Measurements from ENCODE around the gene MMP13.

DNA sequence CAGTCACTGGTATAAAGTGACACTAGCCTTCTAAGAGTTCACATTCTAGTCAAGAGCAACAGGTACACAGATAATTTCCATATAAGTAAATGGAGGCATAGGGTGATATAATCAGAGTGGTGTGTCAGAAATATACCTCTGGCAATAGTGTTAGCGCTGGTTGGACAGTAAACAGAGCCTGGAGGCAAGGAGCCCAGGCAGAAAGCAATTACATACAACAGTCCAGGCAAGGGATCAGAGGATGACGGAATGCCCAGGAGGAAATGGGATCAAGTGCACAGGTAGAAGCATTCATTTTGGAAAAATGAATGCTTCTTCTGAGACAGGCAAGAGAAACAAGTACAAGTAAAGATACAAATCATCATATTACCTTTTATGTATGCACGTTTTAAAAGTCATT lies 36.2 kb upstream of the MMP13 start:
- TF ChIP-seq EZH2 (IDR thresholded peaks at IDR 0.05; ENCODE audit: insufficient read depth, poor library complexity, severe bottlenecking) (no peak), EZH2phosphoT487 (IDR thresholded peaks at IDR 0.05; ENCODE audit: insufficient read depth, low read depth) (no peak)

Measured in GM23248 (cell line).